SK-N-SH treated with all-trans-retinoic acid at 6 μM for 48 hours (cell line): Measurements from ENCODE around the gene PPM1G.

Source experiments
- ARNTL ChIP-seq: fragments of 450-650 bp; formaldehyde crosslinking; IDR thresholded peaks from 2 replicates; pipeline ENCODE4 v1.5.0; 2020; ENCODE audit warnings: low read depth, mild to moderate bottlenecking, moderate library complexity, borderline replicate concordance
- ISL1 ChIP-seq: fragments of 250-450 bp; sonication (Bioruptor Pico); IDR thresholded peaks from 2 replicates; pipeline ENCODE4 v2.1.2; 2022; ENCODE audit warnings: mild to moderate bottlenecking, moderate library complexity
- SNAI2 ChIP-seq: fragments of 250-450 bp; sonication (Bioruptor Pico); IDR thresholded peaks from 2 replicates; pipeline ENCODE4 v1.5.0; 2020; ENCODE audit warnings: mild to moderate bottlenecking, moderate library complexity
- TF ChIP-seq, protein P1 (sequence below): fragments of 250-450 bp; sonication (Bioruptor Pico); IDR thresholded peaks from 2 replicates; pipeline ENCODE4 v1.8.0; 2021; ENCODE audit warnings: low read depth, mild to moderate bottlenecking, moderate library complexity, borderline replicate concordance

DNA sequence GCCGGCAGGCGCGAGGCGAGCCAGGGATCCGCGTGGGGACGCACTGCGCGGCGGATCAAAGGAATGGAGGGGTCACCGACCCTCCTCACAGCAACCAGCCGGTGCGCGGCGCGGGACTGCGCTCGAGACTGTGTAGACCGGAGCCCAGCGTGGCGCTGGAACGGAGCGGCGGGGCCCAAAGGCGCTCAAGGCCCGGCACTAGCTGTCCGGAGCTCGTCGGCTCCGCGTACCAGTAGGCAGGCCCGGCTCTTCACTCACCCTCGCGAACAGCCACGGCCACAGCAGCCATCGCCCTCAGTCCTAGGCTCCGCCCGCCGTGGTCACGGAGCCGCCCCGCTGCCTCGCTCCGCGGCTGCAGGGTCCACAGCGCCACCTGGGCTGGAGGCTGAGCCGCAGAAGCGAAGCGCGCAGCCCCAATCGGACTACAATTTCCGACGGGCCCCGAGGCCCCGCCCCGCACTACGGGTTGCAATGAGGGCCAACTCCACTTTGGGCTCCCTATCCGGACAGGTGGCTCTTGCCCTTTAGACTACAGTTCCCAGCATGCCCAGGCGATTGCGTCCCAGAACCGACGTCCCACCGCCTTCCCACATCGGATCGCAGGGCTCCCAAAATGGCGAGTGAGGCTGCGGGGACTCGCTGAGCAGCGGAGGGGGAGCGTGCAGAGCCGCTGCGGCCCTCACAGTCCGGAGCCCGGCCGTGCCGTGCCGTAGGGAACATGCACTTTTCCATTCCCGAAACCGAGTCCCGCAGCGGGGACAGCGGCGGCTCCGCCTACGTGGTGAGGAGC lies 39.2 kb downstream of the PPM1G start, which contains the start of the genes EIF2B4 and SNX17:
- TF ChIP-seq ISL1 (CRISPR knock-in tag) (no peak), SNAI2 (CRISPR knock-in tag) (no peak), ARNTL (CRISPR knock-in tag) (no peak)
- TF ChIP-seq, protein P1, sequence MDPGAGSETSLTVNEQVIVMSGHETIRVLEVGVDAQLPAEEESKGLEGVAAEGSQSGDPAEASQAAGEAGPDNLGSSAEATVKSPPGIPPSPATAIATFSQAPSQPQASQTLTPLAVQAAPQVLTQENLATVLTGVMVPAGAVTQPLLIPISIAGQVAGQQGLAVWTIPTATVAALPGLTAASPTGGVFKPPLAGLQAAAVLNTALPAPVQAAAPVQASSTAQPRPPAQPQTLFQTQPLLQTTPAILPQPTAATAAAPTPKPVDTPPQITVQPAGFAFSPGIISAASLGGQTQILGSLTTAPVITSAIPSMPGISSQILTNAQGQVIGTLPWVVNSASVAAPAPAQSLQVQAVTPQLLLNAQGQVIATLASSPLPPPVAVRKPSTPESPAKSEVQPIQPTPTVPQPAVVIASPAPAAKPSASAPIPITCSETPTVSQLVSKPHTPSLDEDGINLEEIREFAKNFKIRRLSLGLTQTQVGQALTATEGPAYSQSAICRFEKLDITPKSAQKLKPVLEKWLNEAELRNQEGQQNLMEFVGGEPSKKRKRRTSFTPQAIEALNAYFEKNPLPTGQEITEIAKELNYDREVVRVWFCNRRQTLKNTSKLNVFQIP (CRISPR knock-in tag): no peak
